Measurements from ENCODE around the gene SF3B2. TPM values are rescaled to one million over a fixed set of nuclear protein-coding genes. Genes with fewer than 3 reads are reported as not detected.

The SF3B2 gene
- total RNA-seq, 1 donor from 2014 or later = 161 TPM

DNA sequence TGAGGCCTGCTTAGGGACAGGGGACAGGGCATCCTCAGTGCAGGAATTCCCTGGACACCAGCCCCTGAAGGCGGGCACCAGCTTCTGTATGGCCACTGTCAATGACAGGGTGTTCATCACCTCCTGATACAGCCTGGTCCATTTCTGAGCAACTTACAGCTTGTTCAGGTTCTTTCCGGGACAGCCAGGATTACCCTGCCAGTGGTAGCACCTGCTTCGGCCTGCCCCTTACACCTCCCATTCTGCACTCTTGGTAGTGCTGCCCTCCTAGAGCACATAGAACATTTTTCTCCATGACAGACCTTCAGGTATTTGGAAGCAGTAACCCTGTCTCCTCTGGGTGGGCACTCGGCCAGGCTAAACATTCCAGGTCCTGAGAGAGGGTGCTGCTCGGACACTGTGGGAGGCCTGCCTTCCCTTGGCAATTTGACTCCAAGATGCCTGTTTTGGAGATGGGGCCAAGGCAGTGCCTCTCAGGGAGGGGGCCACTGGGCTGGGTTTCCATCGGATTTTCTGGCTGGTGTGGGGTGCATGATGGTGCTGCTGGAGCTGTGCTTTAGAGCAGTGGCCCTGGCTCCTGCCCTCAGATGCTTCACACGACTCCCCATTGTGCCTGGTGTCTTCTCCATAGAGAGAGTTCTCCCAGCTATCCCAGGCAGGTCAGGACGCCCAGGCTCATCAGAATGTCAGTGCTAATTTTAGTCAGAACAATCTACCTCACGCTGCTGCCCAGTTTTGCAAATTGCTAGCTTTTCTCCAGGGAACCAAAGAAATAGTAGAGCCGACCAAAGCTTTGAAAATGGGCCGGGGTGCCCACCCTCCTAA is 4.4 kb upstream of the SF3B2 start:
- DNase-seq (ENCODE audit: low spot score) = no peak

DNA sequence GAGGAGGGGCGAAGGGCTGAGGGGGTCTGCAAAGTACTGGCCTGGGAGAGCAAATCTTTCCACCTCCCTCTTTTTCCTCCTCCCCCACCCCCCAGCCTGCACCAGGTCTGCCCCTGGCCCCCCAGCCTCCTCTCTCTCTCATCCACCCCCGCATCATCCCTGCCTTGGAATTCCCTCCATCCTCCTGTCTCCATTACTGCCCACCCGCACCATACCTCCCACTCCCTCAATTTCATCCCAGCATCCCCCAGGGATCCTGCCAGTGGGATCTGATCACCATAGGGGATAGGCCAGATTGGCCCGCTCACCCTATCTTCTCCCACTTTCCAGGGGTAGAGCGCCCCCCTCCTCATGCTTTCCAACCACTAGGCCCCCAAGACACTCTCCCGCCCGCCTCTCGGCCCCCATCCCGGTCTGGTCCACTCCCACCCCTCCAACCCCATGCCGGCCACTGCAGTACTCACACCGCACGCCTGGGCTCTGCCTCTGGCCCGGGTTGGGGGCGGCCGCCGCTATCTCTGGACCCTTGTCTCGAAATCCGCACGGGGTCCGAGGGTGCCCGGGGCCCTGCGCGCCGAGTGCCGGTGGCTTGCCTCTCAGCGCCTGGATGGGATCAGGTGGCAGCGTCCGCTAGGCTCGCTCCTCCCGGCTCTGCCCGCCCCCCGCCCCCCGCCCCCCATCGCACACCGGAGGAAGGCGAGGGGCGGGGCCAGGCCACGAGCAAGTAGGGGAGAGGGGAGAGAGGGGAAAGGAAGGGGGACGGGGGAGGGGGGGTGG is 3.4 kb upstream of the SF3B2 start, which contains the start of gene GAL3ST3:
GAL3ST3 (minus strand) TSS at position 615 of the 777 bp plus-strand sequence. CDS start 3,746 bp downstream, outside the sequence.
- DNase-seq (ENCODE audit: low spot score) = no peak

DNA sequence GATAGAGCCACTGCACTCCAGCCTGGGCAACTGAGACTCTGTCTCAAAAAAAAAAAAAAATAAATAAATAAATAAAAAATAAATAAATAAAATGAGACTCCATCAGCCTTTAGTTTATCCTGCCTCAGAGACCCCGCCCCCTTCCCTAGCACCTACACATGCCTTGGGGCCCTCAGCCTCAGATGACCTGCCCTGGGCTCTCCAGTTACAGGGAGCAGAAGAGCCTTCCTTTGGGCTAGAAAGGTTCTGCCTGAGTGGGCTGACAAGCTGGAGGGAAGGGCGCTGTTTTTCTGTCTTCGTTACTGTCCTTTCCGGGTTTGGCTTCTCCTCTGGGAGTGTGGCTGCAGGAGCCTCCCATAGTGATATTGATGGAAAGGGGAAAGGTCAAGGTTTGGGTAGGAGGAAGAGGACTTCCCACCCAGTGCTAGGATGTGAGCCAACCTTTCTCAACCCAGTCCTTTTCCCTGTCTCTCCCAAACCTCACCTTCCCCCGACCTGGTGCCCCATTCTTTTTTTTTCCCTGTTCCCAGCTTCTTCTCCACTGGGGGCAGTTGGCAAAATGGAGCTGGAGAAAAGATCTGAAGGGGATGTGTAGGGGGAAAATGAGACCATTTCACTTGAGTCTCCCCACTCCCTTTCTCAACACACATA is 1.5 kb upstream of the SF3B2 start:
- DNase-seq (ENCODE audit: low spot score) = no peak

- DNase-seq (ENCODE audit: low spot score) = no peak
Observed at GRCh38 chr11:66051371-66051765, 796 bp upstream of the SF3B2 start.

DNA sequence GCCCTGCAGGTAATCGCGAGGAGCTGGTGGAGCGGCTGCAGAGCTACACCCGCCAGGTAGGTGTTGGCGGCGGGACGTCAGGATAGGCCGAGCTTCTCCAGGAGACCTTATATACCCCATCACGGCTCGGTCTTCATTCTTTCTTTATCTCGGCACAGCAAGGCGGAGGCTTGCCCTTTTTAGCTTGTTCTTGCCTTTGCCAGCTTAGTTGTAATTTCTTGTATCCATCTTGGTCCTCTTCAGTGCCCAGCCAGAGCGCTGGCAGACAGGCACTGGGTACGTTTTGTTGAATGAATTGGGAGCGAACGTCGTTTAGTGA is 459 bp downstream of the SF3B2 start:
- DNase-seq (ENCODE audit: low spot score) = no peak

GRCh38 chr11:66055021-66055420 is 2.9 kb downstream of the SF3B2 start:
- no peak for DNase-seq (ENCODE audit: low spot score)

DNA sequence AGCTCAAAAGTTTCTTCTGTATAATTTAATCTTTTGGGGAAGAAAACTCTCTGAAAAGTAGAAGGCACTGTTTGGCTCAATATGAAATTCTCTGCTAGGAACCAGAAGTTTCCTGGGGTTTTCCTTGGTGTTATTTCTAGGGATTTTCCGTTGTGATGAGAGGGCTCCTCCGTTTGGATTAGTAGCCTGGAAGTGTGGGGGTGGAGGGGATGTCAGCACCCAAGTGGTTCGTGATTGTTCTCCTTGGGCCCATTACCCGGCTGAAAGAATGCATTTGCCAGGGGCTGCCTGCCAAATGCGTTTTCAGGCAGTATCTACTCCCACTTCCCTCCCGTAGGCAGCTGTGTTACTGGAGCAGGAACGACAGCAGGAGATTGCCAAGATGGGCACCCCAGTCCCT is 4.3 kb downstream of the SF3B2 start:
- DNase-seq (ENCODE audit: low spot score) = no peak

GRCh38 chr11:66059966-66060680 is 8.0 kb downstream of the SF3B2 start:
- no peak for DNase-seq (ENCODE audit: low spot score)

- no peak for DNase-seq (ENCODE audit: low spot score)
Observed at GRCh38 chr11:66061268-66061667, 9.1 kb downstream of the SF3B2 start.

DNA sequence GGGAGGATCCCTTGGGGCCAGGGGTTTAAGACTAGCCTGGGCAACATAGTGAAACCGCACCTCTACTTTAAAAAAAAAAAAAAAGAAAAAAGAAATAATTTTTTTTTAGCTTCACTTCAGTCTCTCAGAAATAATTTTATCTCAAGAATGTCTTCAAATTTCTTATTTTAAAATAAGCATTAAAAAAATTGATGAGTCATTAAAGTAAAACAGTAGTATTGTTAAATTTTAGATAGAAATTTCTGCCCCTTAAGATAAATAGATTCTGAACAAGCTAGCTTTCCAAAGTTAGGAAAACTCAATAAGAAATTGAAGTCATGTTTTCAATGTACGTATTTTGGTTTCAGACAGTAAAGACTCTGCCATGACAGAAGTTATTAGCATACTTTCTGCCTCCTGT is 10.2 kb downstream of the SF3B2 start:
- no peak for DNase-seq (ENCODE audit: low spot score)

DNA sequence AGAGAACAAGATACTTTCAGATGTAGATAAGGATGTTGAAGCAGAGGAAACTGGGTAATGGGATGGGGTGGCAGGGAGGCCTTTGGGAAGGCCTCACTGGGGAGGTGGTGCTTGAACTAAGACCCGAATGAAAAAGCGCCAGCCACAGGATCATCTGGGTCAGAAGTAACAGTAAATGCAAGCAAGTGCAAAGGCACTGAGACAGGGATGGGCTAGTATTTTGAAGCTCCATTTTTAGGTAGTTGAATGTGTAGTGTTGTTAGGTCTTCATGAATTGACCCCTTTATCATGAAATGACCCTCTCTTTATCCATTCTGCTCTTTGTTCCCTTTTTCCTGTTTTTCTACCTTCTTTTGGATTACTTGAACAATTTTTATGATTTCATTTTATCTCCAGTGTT is 11.7 kb downstream of the SF3B2 start:
- DNase-seq (ENCODE audit: low spot score) = no peak

GRCh38 chr11:66064571-66064970 is 12.4 kb downstream of the SF3B2 start:
- no peak for DNase-seq (ENCODE audit: low spot score)

DNA sequence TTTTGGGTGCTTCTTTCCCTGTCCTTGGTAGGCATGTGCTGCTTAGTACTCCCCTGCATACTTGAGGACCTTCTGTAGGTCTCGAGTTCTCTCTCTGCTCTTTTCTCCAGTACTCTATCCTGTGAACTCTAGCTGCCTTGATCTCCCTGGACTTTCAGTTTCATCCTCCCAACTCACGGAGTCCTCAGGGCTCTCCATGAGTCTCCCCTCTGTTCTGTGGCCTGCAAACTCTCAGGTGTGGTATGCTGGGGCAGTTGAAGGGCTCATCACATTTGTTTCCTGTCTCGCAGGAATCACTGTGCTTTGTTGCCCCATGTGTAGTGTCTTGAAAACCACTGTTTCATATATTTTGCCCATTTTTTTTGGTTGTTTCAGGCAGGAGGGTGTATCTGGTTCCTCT is 14.6 kb downstream of the SF3B2 start:
- DNase-seq (ENCODE audit: low spot score) = no peak

GRCh38 chr11:66067640-66068039 is 15.5 kb downstream of the SF3B2 start:
- no peak for DNase-seq (ENCODE audit: low spot score)

GRCh38 chr11:66068154-66068821 is 16.1 kb downstream of the SF3B2 start:
- DNase-seq (ENCODE audit: low spot score) = peak; percentile 67

- no peak for DNase-seq (ENCODE audit: low spot score)
Observed at GRCh38 chr11:66068923-66069714, 17.0 kb downstream of the SF3B2 start.

GRCh38 chr11:66069715-66070603 is 17.8 kb downstream of the SF3B2 start, which contains the start of gene PACS1:
Gene PACS1 (plus strand): TSS chr11:66070272. CDS start chr11:66070487, 215 bp downstream.
- peak; percentile 70 for DNase-seq (ENCODE audit: low spot score)

GRCh38 chr11:66070604-66071380 is 18.6 kb downstream of the SF3B2 start:
- DNase-seq (ENCODE audit: low spot score) = no peak

DNA sequence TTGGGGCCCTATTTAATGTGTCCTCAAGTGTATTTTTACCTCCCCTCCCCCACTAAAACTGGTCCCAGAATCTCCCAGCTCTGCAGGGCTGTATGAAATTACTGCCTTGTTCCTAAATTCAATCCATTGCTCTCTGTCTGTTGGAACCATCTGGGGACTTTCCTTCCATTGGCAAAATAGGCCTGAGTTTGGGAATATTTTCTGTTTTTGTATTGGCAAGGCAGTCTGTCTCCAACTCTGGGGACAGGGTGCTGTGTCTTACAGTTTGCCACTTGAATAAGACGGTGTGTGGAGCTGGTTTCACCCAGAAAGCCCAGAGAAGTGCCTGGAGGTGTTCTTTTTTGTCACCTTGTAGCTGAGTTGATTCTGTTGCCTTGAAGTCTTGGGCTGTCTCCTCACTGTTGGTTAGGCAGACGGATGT is 19.2 kb downstream of the SF3B2 start:
- DNase-seq (ENCODE audit: low spot score) = no peak

All from mucosa of gallbladder (tissue), 1 donor.